ENCODE measurements around the gene KCNMB1.

KCNMB1 gene, protein sequence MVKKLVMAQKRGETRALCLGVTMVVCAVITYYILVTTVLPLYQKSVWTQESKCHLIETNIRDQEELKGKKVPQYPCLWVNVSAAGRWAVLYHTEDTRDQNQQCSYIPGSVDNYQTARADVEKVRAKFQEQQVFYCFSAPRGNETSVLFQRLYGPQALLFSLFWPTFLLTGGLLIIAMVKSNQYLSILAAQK

GRCh38 chr5:170388818-170389549, at the start of gene KCNMB1:
KCNMB1 (minus strand) TSS chr5:170389367; CDS start chr5:170385447, 3,920 bp downstream.
- no peak for DNase-seq

DNA sequence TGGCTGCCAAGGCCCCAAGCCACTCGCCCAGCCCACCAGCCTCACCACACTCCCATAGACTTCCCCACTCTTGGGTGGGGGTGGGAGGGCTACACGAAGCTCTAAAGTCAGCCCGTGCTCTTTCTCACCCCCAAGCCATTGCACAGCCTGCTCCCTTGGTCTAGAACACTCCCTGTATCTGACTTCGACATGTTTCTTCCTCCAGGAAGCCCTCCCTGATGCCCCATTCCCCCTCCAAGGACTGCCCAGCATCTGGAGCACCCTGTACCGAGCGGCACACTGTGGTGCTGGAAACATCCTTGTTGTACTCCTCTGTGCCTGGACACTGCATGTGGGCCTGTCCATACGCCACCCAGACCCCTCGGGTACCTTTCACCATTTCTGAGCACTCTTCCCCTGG, 49.4 kb upstream of the KCNMB1 start:
- DNase-seq, result no peak

- DNase-seq, result no peak
Measured at GRCh38 chr5:170437621-170438375, 48.6 kb upstream of the KCNMB1 start.

- DNase-seq, result no peak
Measured at GRCh38 chr5:170436335-170436734, 47.2 kb upstream of the KCNMB1 start.

DNA sequence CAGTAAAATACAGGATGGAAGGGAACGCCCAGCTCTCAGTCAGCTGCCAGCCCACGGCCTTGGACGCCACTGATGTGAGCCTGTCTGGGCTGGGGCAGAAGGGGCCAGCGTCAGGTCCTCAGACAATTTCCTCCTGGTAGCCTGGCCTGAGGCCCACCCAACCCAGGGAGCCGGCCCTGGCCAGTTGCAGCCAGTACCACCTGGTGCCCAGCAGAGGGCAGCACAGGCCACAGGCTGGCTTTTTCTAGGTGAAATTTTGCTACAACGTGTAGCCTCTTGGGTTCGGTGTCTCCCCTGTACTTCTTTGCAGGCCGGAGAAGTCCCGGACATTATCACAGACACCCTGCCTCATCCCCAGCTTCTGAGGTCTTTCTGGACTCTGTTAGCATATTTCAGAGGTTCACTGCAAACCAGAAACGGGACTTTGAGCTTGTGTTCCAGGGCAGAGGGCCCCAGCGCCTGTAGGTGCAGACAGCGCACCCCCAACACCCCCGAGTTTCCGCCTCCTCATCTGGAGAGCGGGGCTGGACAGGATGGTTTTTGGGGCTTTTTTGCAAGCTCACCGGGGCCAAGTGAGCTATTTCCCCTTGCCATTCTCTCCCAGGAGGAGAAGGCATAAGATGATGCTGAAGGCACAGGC, 45.9 kb upstream of the KCNMB1 start:
- peak; percentile 3 to 36 (median 25) for DNase-seq

DNA sequence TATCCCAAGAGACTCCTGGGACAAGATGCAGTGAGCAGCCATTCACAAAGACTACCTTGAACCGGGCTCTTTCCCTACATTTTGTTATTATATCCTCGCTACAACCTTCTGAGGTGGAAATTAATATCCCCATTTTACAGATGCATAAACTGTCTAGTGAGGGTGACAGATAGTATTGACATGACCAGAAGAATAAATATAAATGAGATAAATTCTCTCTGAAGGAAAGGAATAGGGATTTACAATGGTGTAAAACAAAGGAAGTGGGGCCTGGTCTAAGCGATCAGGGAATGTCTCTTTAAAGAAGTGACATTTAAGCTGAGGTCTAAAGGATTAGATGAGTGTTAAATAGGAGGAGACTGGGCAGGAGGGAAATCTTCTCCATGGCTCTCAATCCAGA, 43.5 kb upstream of the KCNMB1 start:
- DNase-seq, result no peak

GRCh38 chr5:170431571-170431970, 42.4 kb upstream of the KCNMB1 start:
- no peak for DNase-seq

GRCh38 chr5:170430866-170431437, 41.8 kb upstream of the KCNMB1 start:
- no peak for DNase-seq

DNA sequence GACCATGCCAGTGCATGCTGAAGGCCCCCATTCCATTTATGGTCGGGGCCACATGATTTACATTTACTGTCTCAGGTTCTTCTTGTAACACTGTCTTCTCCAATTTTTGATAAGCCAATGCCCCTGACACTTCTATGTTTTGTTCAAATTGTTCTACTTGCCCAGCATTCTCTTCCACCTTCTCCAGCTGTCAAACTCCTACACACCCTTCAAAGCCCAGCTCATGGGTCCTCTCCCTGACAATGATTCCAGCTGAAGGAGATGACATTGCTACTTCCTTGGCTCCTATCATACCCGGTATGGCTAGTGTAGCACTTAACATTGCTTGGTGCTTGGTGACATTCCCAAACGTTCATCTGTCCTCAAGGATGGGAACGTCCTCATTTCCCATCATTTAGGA, 41.1 kb upstream of the KCNMB1 start:
- DNase-seq, result no peak

GRCh38 chr5:170429014-170429413, 39.8 kb upstream of the KCNMB1 start:
- no peak for DNase-seq

- peak in 1 of 3 experiments; percentile 3 for DNase-seq
Measured at GRCh38 chr5:170427672-170428236, 38.6 kb upstream of the KCNMB1 start.

GRCh38 chr5:170426786-170427185, 37.6 kb upstream of the KCNMB1 start:
- no peak for DNase-seq

DNA sequence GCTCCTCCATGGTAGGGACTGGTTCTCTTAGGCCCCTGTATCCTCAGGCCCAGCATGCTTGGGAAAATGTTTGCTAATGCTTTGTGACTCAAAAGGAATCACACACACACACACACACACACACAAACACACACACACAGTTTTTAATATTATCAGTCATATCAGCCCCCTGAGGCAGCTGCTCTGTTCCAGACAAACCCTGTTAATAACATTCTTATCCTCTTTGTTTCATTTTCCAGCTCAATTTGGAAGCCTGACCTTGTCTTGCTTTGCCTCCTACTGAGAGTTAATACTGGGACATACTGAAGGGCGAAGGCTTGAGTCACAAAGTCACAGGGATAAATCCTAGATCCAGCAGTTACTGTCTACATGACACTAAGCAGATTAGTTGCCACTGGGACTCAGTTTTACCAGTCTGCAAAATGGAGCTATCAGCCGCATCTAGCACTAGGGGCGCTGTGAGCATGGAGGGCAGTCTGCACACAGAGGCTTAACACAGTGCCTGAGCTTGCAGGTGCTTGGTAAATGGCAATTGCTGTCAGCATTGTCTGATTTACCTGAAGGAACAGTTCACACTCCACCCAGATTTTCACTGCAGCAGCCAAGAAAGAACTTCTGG, 37.1 kb upstream of the KCNMB1 start:
- no peak for DNase-seq

DNA sequence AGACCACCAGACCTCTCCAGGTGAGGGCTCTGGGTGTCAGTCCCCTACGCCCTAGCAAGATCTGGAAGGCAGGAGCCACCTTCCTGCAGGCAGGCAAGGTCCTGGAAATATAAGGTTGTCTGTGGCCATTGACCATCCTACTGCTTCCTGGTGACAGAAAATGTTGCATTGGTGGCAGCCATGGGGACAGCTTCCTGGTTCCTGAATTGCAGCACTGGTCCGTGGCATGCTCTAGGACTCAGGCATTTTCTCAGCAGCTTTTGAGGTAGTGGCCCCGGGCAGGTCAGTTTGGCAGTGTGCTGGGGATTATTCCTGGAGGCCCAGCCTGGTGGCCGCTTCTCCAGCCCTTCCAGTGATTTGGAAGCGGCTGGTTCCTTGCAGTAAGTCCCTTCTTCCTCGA, 36.6 kb upstream of the KCNMB1 start:
- DNase-seq, result no peak

- no peak for DNase-seq
Measured at GRCh38 chr5:170424629-170425028, 35.5 kb upstream of the KCNMB1 start.

- DNase-seq, result no peak
Measured at GRCh38 chr5:170423692-170424091, 34.5 kb upstream of the KCNMB1 start.

DNA sequence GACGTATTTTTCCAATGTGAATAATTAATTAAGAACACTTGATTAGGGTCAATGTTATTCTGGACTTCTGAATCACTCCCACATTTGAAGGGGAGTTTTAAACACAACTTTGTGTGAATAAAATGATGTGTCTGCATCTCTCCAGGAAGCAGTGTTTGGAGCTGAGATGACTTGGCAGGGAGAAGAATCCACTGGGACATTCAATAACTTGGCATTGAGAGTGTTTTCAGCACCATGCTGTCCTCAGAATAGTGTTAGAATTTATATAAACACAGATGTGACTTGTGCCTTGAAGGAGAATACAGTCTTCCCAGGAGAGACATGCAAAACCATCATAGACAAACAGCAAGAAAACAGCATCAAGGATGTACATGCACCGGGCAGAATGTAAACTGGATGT, 32.7 kb upstream of the KCNMB1 start:
- DNase-seq, result no peak

DNA sequence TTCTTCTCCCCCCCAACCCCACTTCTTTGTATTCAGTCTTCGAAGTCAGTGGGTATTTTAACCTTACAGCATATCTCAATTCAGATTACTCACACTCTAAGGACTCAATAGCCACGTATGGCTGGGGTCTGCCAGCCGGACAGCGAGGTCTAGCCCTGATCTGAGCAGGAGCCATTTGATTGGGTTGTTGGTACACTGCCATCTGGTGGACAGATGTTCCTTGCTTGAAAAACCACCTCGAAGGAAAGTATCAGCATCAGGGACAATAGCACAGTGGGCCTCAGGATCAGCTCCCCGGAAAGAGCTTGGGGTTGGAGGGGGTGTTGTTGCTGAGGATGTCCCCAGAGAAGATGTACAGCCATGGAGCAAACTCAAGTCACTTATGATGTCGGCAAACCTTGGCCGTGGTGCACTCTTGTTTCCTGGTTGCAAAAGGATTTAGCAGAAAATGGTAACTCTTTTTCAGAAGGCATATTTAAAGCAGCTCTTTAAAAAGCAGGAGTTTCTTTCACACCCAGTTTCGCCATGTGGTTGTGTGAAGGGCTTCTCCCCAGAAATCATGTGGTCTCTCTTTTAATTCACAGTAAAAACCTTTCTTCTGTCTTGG, 31.7 kb upstream of the KCNMB1 start:
- DNase-seq, result peak; percentile 4 to 61 (median 36)

- no peak for DNase-seq
Measured at GRCh38 chr5:170419643-170420042, 30.5 kb upstream of the KCNMB1 start.

GRCh38 chr5:170418736-170419135, 29.6 kb upstream of the KCNMB1 start:
- no peak for DNase-seq

DNA sequence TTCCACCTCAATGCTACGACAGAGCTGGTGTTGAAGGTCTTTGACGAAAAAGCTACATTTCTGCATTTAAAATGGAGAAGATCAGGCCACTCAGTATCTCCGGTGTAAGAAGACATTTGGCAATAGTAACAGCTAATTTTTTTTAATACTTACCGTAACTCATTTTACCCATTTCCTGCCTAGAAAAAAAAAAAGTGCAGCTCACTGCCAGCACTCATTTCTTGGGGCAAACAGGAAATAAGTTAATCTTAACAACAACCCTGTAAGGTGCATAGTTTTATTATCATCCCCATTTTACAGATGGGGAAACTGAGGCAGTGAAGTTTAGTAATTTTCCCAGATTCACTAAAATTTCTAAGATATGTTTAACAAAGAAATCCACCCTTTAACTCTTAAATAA, 27.4 kb upstream of the KCNMB1 start:
- DNase-seq, result no peak

DNA sequence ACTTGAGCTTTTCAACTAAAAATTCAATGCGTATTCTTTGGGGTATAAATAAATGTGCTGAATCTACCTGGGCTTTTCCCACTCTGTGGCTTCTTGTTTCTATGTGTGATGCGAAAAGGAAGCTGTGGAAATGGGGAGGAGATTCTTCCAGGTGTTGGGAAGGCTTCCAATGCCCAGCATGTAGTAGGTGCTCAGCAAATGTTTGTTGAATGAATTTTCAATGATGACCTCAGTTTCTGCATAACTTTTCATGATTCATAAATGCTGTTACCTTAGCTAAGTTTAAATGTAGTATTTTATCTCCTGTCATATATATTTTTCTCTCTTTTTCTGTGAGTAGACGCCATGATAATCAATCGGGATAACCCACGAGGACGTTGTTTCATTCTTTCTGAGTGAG, 25.6 kb upstream of the KCNMB1 start:
- DNase-seq, result no peak
